ENCODE results near the gene CRB2.

Gene CRB2

GRCh38 chr9:123424552-123425225 lies 68.7 kb downstream of the CRB2 start:
- DNase-seq, result no peak

DNA sequence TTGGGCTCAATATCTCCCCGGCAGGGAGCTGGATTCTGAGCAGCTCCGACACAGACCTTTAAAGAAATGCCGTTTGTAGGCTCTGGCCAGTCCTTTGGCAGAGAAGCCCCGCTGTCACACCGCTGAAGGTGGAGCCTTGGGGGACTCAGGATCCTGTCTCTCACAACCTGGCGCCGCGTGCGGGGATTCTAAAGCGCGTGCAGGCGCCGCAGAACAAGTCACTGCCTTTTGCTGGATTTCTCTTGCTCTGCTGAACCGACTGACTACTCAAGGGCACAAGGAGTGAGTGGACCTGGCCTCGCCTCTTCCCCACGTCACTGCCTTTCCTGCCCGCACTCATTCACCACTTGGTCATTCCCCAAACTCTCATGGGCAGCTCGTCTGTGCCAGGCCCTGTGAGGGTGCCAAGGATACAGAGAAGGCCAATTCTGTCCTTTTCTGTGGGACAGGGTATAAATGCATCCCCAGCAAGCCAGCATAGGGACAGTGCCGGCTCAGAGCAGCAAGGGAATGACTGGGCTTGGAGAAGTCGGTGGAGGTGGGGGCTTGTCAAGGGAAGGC lies 69.3 kb downstream of the CRB2 start:
- no peak for DNase-seq

DNA sequence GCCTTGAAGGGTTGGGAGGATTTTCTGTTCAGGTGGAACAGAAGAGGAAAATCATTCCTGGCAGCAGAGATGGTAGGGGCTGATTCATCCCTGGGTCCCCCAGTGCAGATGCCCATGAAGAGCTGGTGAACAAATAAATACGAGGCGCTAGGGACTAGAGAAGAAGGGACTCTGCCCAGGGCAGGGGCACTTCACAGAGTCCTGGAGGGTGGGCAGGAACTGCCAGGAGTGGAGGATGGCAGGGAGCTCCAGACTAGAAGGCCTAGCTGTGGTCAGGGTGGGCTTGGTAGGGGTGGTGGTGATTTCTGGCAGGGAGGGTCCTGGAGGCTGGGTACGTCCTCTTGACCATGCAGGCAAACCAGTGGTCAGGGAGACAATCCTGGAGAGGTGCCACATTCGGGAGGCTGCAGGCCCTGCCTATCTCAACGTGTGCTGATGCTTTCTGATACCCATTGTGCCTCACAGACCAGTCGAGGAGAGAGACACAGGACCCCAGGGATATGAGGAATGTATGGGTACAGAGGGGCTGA lies 69.9 kb downstream of the CRB2 start:
- DNase-seq, result no peak

DNA sequence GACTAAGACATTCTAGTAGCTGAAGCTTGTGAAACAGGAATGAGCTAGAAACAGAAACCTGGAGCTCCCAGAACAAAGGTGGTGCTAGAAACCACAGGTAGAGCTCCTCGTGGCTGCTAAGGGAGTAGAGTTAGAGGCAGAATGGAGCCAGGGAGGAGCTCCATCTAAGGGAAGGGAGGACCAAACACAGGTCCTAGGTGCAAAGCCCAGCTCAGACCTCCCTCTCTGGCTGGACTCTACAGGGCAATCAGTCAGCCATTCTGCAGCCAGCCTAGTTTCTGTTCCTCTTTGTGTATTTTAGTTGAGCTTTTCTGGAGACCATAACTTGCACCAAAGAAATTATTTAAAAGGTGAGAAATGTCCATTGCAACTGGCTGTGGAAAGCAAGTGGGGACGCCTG lies 70.4 kb downstream of the CRB2 start:
- peak; percentile 18 for DNase-seq

All from NCI-H69 (cell line).